IMR-90 (cell line): ENCODE measurements around the gene GRID2IP. TPM values are rescaled to one million over a fixed set of nuclear protein-coding genes. Genes with fewer than 3 reads are reported as not detected.

ENCODE experiments used
- ATAC-seq: fragments of 200-7000 bp; cut with Tn5 transposase; 2 replicates; pipeline ENCODE4 v1.9.1; 2020; ENCODE audit warnings: low read depth, mild to moderate bottlenecking, moderate library complexity
- BruUV-seq: library from RNA; stranded (reverse); fragments of 400-500 nt; replicated peaks from 2 replicates; lab custom pipeline; 2021; lab: Mats Ljungman, UMichigan
- CTCF ChIA-PET: fragments of 300-600 bp; formaldehyde crosslinking; extraction: SDS; loops from one replicate; lab custom pipeline; 2021; ENCODE audit warnings: antibody characterized with exemption; lab: Yijun Ruan, JAX
- POLR2A ChIA-PET: fragments of 300-600 bp; sonication (Branson Sonifier 250); formaldehyde crosslinking; loops from one replicate; lab custom pipeline; 2022; ENCODE audit warnings: antibody characterized with exemption; ENCODE audit not compliant: unreplicated experiment; lab: Charles Lee
- DNase-seq: peaks from one replicate; pipeline ENCODE4 v3.0.0; 2013
- H2AFZ ChIP-seq: replicated peaks from 2 replicates; pipeline ENCODE3; 2013; ENCODE audit warnings: low read length, mild to moderate bottlenecking; ENCODE audit not compliant: poor library complexity
- H2AK5ac ChIP-seq: 2 replicates; pipeline ENCODE4 v1.6.1; 2013; ENCODE audit warnings: low read depth, low read length, inconsistent platforms
- H2AK9ac ChIP-seq: replicated peaks from 2 replicates; pipeline ENCODE3; 2013; ENCODE audit warnings: mild to moderate bottlenecking, low read depth, low read length, moderate library complexity; ENCODE audit not compliant: poor library complexity
- H2BK120ac ChIP-seq: 2 replicates; pipeline ENCODE4 v1.6.1; 2013; ENCODE audit warnings: low read depth, low read length, inconsistent platforms
- H2BK15ac ChIP-seq: 3 replicates; pipeline ENCODE4 v1.6.1; 2013; ENCODE audit warnings: low read depth, low read length, inconsistent platforms
- H2BK20ac ChIP-seq: 2 replicates; pipeline ENCODE4 v1.6.1; 2013; ENCODE audit warnings: low read depth, mild to moderate bottlenecking, inconsistent platforms, low read length, moderate library complexity
- H2BK5ac ChIP-seq: 2 replicates; pipeline ENCODE4 v1.6.1; 2013; ENCODE audit warnings: mild to moderate bottlenecking, low read depth, low read length, inconsistent platforms; ENCODE audit not compliant: poor library complexity, severe bottlenecking
- H3K14ac ChIP-seq: replicated peaks from 2 replicates; pipeline ENCODE4 v1.6.1; 2013; ENCODE audit warnings: low read depth, low read length, inconsistent platforms
- H3K18ac ChIP-seq: 2 replicates; pipeline ENCODE4 v1.6.1; 2013; ENCODE audit warnings: low read depth, low read length, control low read depth
- H3K23ac ChIP-seq: 2 replicates; pipeline ENCODE4 v1.6.1; 2013; ENCODE audit warnings: low read depth, low read length, inconsistent platforms
- H3K27ac ChIP-seq: 2 replicates; pipeline ENCODE4 v1.5.1; 2013; ENCODE audit warnings: mild to moderate bottlenecking, control low read depth, low read length; ENCODE audit not compliant: insufficient read depth
- H3K27me3 ChIP-seq: 2 replicates; pipeline ENCODE4 v1.6.1; 2013; ENCODE audit warnings: low read length; ENCODE audit not compliant: control insufficient read depth, insufficient read depth
- H3K36me3 ChIP-seq: 2 replicates; pipeline ENCODE4 v1.6.1; 2013; ENCODE audit warnings: low read length, mixed read lengths; ENCODE audit not compliant: control insufficient read depth, insufficient read depth
- H3K4ac ChIP-seq: 2 replicates; pipeline ENCODE4 v1.6.1; 2013; ENCODE audit warnings: low read depth, low read length, inconsistent platforms
- H3K4me1 ChIP-seq: 2 replicates; pipeline ENCODE4 v1.6.1; 2013; ENCODE audit warnings: low read length, mixed read lengths; ENCODE audit not compliant: control insufficient read depth, insufficient read depth
- H3K4me2 ChIP-seq: 2 replicates; pipeline ENCODE4 v1.6.1; 2013; ENCODE audit warnings: low read depth, mild to moderate bottlenecking, control low read depth, low read length, moderate library complexity
- H3K4me3 ChIP-seq: 2 replicates; pipeline ENCODE4 v1.5.1; 2013; ENCODE audit warnings: low read depth, mild to moderate bottlenecking, control low read depth, low read length, moderate library complexity; ENCODE audit not compliant: insufficient read depth
- H3K56ac ChIP-seq: 2 replicates; pipeline ENCODE4 v1.6.1; 2013; ENCODE audit warnings: low read length, inconsistent platforms; ENCODE audit not compliant: insufficient read depth; ENCODE audit errors: extremely low read depth
- H3K79me1 ChIP-seq, 2 experiments: 2 replicates each; pipeline ENCODE4 v1.6.1; 2013; ENCODE audit warnings: low read length in 2 of 2, inconsistent platforms in 1 of 2, low read depth in 1 of 2
- H3K9ac ChIP-seq: 2 replicates; pipeline ENCODE4 v1.6.1; 2013; ENCODE audit warnings: low read depth, low read length, control low read depth
- H3K9me1 ChIP-seq: 2 replicates; pipeline ENCODE4 v1.6.1; 2013; ENCODE audit warnings: low read length, inconsistent platforms; ENCODE audit not compliant: insufficient read depth
- H3K9me3 ChIP-seq: 2 replicates; pipeline ENCODE4 v1.6.1; 2013; ENCODE audit warnings: low read length; ENCODE audit not compliant: control insufficient read depth, insufficient read depth
- H4K20me1 ChIP-seq: 2 replicates; pipeline ENCODE4 v1.6.1; 2013; ENCODE audit warnings: low read length, inconsistent platforms; ENCODE audit not compliant: insufficient read depth
- H4K5ac ChIP-seq: 2 replicates; pipeline ENCODE4 v1.6.1; 2013; ENCODE audit warnings: mild to moderate bottlenecking, low read depth, low read length, control low read depth
- H4K8ac ChIP-seq, 2 experiments: 2 replicates each; pipeline ENCODE4 v1.6.1; 2013; ENCODE audit warnings: low read depth in 2 of 2, low read length in 2 of 2, control low read depth in 1 of 2, inconsistent platforms in 1 of 2
- H4K91ac ChIP-seq: 2 replicates; pipeline ENCODE4 v1.6.1; 2013; ENCODE audit warnings: low read depth, low read length, inconsistent platforms; ENCODE audit not compliant: insufficient read depth
- BHLHE40 ChIP-seq: fragments of 150-350 bp; IDR thresholded peaks from 2 replicates; pipeline ENCODE4 v1.6.1; 2016; ENCODE audit warnings: mild to moderate bottlenecking, low read depth, low read length
- CEBPB ChIP-seq: IDR thresholded peaks from 2 replicates; pipeline ENCODE4 v1.6.1; 2012; ENCODE audit warnings: low read depth, low read length, improper control_type of control experiment
- CHD1 ChIP-seq: IDR thresholded peaks from 2 replicates; pipeline ENCODE4 v1.6.1; 2012; ENCODE audit warnings: low read depth, low read length, improper control_type of control experiment
- CTCF ChIP-seq: conservative IDR thresholded peaks from 2 replicates; pipeline ENCODE4 v1.5.1; 2012; ENCODE audit warnings: mild to moderate bottlenecking, low read depth, low read length, improper control_type of control experiment
- ELK1 ChIP-seq: fragments of 150-350 bp; IDR thresholded peaks from 2 replicates; pipeline ENCODE4 v1.6.1; 2016; ENCODE audit warnings: low read depth, mild to moderate bottlenecking, low read length, moderate library complexity, borderline replicate concordance
- FOS ChIP-seq: fragments of 150-350 bp; IDR thresholded peaks from 2 replicates; pipeline ENCODE4 v1.6.1; 2016; ENCODE audit warnings: low read depth, low read length
- MAZ ChIP-seq: IDR thresholded peaks from 2 replicates; pipeline ENCODE4 v1.6.1; 2012; ENCODE audit warnings: low read depth, mild to moderate bottlenecking, low read length, improper control_type of control experiment, moderate library complexity, borderline replicate concordance
- POLR2A ChIP-seq: IDR thresholded peaks from 2 replicates; pipeline ENCODE4 v1.6.1; 2012; ENCODE audit warnings: mild to moderate bottlenecking, low read depth, low read length
- RAD21 ChIP-seq: IDR thresholded peaks from 2 replicates; pipeline ENCODE4 v1.6.1; 2012; ENCODE audit warnings: low read length, improper control_type of control experiment
- RCOR1 ChIP-seq: IDR thresholded peaks from 2 replicates; pipeline ENCODE4 v1.6.1; 2012; ENCODE audit warnings: mild to moderate bottlenecking, low read length, improper control_type of control experiment; ENCODE audit not compliant: insufficient replicate concordance
- RFX5 ChIP-seq: IDR thresholded peaks from 2 replicates; pipeline ENCODE4 v1.8.0; 2012; ENCODE audit warnings: low read depth, mild to moderate bottlenecking, low read length, moderate library complexity
- USF2 ChIP-seq: fragments of 150-350 bp; IDR thresholded peaks from 2 replicates; pipeline ENCODE4 v1.6.1; 2017; ENCODE audit warnings: mild to moderate bottlenecking, antibody characterized with exemption, low read length, low read depth
- WGBS, 2 experiments: methylation state at CpG; one replicate each; pipeline versions ENCODE4 v1.1.5 to v1.1.7; 2013; ENCODE audit warnings: missing lambda C conversion rate in 2 of 2; ENCODE audit not compliant: insufficient read length in 1 of 2; ENCODE audit errors: extremely low coverage in 2 of 2; 5-methylcytosine and 5-hydroxymethylcytosine counted together
- dilution Hi-C: fragments of 300-500 bp; cut with HindIII; formaldehyde crosslinking; loops from one replicate; pipeline ENCODE4 v1.14.3; 2018; ENCODE audit warnings: low sequenced_read_pairs; ENCODE audit not compliant: unreplicated experiment
- in situ Hi-C: fragments of 300-500 bp; cut with MboI; formaldehyde crosslinking; loops from 3 replicates; pipeline ENCODE4 v1.14.3; 2019; ENCODE audit warnings: low sequenced_read_pairs, inconsistent platforms, mixed read lengths
- intact Hi-C: fragments of 100-400 bp; cut with micrococcal nuclease; formaldehyde crosslinking; loops from 2 replicates; pipeline ENCODE4 v1.10.0; 2022
- polyA plus RNA-seq, 3 experiments: library from polyadenylated mRNA; depleted of rRNA; stranded (reverse); fragments of >200 nt; gene quantifications; 2 replicates each; pipeline ENCODE4 v1.2.3, GENCODE V29; 2012; ENCODE audit warnings: low replicate concordance in 1 of 3
- total RNA-seq: library from RNA; depleted of rRNA; stranded (reverse); fragments of >200 nt; gene quantifications from 2 replicates; pipeline ENCODE4 v1.2.3, GENCODE V29; 2012

GRID2IP gene
- total and polyA plus RNA-seq, 2 of the 4 experiments (the other 2 are of a cell fraction): not detected

- intact Hi-C loops (no loop called here), in situ Hi-C loops (no loop called here), dilution Hi-C loops (no loop called here)
- H3K27ac ChIP-seq: no peak overlapping the region
- no peak overlapping the region for H4K91ac ChIP-seq
- H3K36me3 ChIP-seq: peaks cover 10% of the 10 kb centered on the region
- no peak overlapping the region; the same call in 1 of the 2 replicates for H3K4ac ChIP-seq
- ChIA-PET CTCF (no interaction called here), POLR2A (no interaction called here)
- H3K9me1 ChIP-seq: peaks cover 4% of the 10 kb centered on the region
- no peak for ATAC-seq
- peak overlapping the region; percentile 89 for H2AK9ac ChIP-seq
- no peak overlapping the region for H3K9ac ChIP-seq
- no peak overlapping the region for H2BK20ac ChIP-seq
- H3K23ac ChIP-seq: no peak overlapping the region
- H2AK5ac ChIP-seq: peak overlapping the region; percentile 98
- no peak overlapping the region for H3K18ac ChIP-seq
- no peaks in the 10 kb centered on the region for H3K9me3 ChIP-seq
- H2AFZ ChIP-seq: peak overlapping the region; percentile 80
- H3K79me1 ChIP-seq: peaks cover 0 to 19% of the 10 kb centered on the region in 2 experiments; a peak in 3 of 4 replicates
- H4K5ac ChIP-seq: peak overlapping the region; percentile 99
- H3K4me1 ChIP-seq: peaks cover 6% of the 10 kb centered on the region
- BruUV-seq: no TSS peak
- H2BK120ac ChIP-seq: no peak overlapping the region
- peak overlapping the region; percentile 98; the same call in 1 of the 2 replicates for H3K4me2 ChIP-seq
- H4K20me1 ChIP-seq: no peaks in the 10 kb centered on the region
- no peak for DNase-seq
- H4K8ac ChIP-seq: peak overlapping the region; percentile 94 to 100
- H3K14ac ChIP-seq: no peak overlapping the region
- no peak overlapping the region for H2BK5ac ChIP-seq
- WGBS, 2 experiments: 74% methylated on average over 5 of the region's 14 CpGs; no CpG with 5 or more reads in 1 of the 2 experiments
- no peak for TF ChIP-seq MAZ
- TF ChIP-seq POLR2A: no peak
- TF ChIP-seq FOS: no peak
- TF ChIP-seq RFX5: no peak
- TF ChIP-seq CEBPB: no peak
- no peak for TF ChIP-seq CHD1
- no peak for TF ChIP-seq RAD21
- no peak for TF ChIP-seq BHLHE40
- no peak for TF ChIP-seq USF2
- no peak for TF ChIP-seq CTCF
- TF ChIP-seq ELK1: no peak
- no peak for TF ChIP-seq RCOR1
- no peak overlapping the region for H3K56ac ChIP-seq
- H3K4me3 ChIP-seq: peak overlapping the region; percentile 70; the same call in 1 of the 2 replicates
- no peak overlapping the region for H2BK15ac ChIP-seq
- no peaks in the 10 kb centered on the region for H3K27me3 ChIP-seq
Measured at GRCh38 chr7:6576024-6576866, 25.0 kb upstream of the GRID2IP start.
